Measurements from ENCODE around the gene STX2.

The STX2 gene

GRCh38 chr12:130788515-130788914 is 50.5 kb downstream of the STX2 start:
- TF ChIP-seq PPARA (CRISPR knock-in tag; IDR thresholded peaks at IDR 0.05; ENCODE audit: borderline replicate concordance) (no peak), TCF4 (CRISPR knock-in tag; IDR thresholded peaks at IDR 0.05; ENCODE audit: borderline replicate concordance) (no peak), ZFP3 (CRISPR knock-in tag; IDR thresholded peaks at IDR 0.05) (no peak), CREB5 (CRISPR knock-in tag; IDR thresholded peaks at IDR 0.05; ENCODE audit: low read depth) (no peak), RARB (CRISPR knock-in tag; IDR thresholded peaks at IDR 0.05) (no peak), ISL1 (CRISPR knock-in tag; IDR thresholded peaks at IDR 0.05) (no peak), ZC3H10 (CRISPR knock-in tag; IDR thresholded peaks at IDR 0.05) (no peak), ZNF565 (CRISPR knock-in tag; conservative IDR thresholded peaks at IDR 0.05; ENCODE audit: low read depth) (no peak), PATZ1 (CRISPR knock-in tag; IDR thresholded peaks at IDR 0.05; ENCODE audit: borderline replicate concordance) (no peak), BACH2 (CRISPR knock-in tag; IDR thresholded peaks at IDR 0.05; ENCODE audit: borderline replicate concordance) (no peak), ZFP30 (CRISPR knock-in tag; IDR thresholded peaks at IDR 0.05) (no peak), CSDC2 (CRISPR knock-in tag; IDR thresholded peaks at IDR 0.05) (no peak), SNAI2 (CRISPR knock-in tag; IDR thresholded peaks at IDR 0.05) (no peak), ZNF8 (CRISPR knock-in tag; IDR thresholded peaks at IDR 0.05) (no peak), POU6F1 (CRISPR knock-in tag; IDR thresholded peaks at IDR 0.05; ENCODE audit: borderline replicate concordance, low read depth) (no peak), ESRRG (CRISPR knock-in tag; IDR thresholded peaks at IDR 0.05) (no peak), TOX (CRISPR knock-in tag; IDR thresholded peaks at IDR 0.05; ENCODE audit: borderline replicate concordance) (no peak), TSHZ2 (CRISPR knock-in tag; IDR thresholded peaks at IDR 0.05) (no peak), CSRNP3 (CRISPR knock-in tag; IDR thresholded peaks at IDR 0.05) (no peak), OSR1 (CRISPR knock-in tag; IDR thresholded peaks at IDR 0.05) (no peak)
- ATAC-seq, result no peak

GRCh38 chr12:130787445-130788410 is 51.3 kb downstream of the STX2 start:
- ATAC-seq, result no peak
- TF ChIP-seq RARB (CRISPR knock-in tag; IDR thresholded peaks at IDR 0.05) (no peak), ESRRG (CRISPR knock-in tag; IDR thresholded peaks at IDR 0.05) (no peak), CSRNP3 (CRISPR knock-in tag; IDR thresholded peaks at IDR 0.05) (no peak), ZC3H10 (CRISPR knock-in tag; IDR thresholded peaks at IDR 0.05) (no peak), ZFP3 (CRISPR knock-in tag; IDR thresholded peaks at IDR 0.05) (no peak), PATZ1 (CRISPR knock-in tag; IDR thresholded peaks at IDR 0.05; ENCODE audit: borderline replicate concordance) (no peak), ISL1 (CRISPR knock-in tag; IDR thresholded peaks at IDR 0.05) (no peak)

All from SK-N-SH treated with all-trans-retinoic acid at 6 μM for 48 hours (cell line).